8988T (cell line): ENCODE data around the gene PRRC2B.
"Not testable (repeated sequence)": the region's sequence is repeated elsewhere in the genome, so short reads cannot be mapped to it uniquely, and the experiment has no call there.

Experiments used
- DNase-seq: peaks from one replicate; pipeline ENCODE4 v3.0.0; 2011

PRRC2B gene

DNA sequence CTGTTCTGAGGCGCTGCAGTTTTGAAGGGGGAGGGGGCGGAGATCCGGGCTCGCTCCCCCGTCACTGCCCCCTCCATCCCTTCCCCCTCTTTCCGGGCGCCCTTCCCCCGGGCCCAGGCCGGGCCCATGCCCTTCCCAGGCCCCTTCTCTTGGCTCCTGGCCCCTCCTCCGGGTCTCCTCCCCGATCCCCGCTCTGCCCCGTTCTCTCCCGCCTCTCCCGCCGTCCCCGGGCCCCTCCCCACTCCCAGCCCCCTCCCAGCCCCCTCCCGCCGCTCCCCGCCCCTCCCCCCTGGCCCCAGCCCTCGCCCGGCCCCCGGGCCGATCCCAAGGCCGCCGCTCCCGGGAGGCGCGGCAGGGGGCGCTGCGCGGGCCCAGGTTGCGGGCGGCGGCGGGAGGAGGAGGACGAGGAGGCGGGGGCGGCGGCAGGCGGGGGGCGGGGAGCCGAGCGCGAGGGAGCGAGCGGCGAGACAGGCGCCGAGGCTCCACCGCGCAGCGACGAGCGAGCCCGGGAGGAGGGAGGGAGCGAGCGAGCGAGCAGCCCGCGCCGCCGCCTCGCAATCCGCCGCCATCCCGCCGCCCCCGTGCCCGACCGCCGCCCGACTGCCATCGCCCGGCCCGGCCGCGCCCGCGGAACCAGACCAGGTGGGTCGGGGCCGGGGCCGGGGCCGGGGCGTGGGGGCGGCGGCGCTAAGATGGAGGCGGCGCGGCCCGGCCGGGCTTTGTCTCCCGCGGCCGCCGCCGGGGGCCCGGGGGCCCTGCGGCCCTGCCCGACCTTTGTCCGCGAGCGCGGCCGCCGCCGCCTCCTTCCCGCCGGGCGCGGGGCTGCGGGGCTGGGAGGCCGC, at the start of gene PRRC2B:
Gene PRRC2B, plus strand, starts transcription at position 465 of the 842 bp plus-strand sequence. CDS start 36,059 bp downstream, outside the sequence.
- peak; percentile 94 for DNase-seq

DNA sequence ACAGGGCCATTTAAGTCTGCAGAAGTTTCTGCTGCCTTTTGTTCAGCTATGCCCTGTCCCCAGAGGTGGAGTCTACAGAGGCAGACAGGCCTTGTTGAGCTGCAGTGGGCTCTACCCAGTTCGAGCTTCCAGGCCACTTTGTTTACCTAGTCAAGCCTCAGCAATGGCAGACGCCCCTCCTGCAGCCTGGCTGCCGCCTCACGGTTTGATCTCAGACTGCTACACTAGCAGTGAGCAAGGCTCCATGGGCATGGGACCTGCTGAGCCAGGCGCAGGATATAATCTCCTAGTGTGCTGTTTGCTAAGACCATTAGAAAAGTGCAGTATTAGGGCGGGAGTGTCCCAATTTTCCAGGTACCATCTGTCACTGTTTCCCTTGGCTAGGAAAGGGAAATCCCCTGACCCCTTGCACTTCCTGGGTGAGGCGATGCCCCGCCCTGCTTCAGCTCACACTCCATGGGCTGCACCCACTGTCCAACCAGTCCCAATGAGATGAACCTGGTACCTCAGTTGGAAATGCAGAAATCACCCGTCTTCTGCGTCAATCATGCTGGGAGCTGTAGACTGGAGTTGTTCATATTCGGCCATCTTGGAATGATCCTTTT, 48.9 kb upstream of the PRRC2B start:
- not testable (repeated sequence) for DNase-seq

DNA sequence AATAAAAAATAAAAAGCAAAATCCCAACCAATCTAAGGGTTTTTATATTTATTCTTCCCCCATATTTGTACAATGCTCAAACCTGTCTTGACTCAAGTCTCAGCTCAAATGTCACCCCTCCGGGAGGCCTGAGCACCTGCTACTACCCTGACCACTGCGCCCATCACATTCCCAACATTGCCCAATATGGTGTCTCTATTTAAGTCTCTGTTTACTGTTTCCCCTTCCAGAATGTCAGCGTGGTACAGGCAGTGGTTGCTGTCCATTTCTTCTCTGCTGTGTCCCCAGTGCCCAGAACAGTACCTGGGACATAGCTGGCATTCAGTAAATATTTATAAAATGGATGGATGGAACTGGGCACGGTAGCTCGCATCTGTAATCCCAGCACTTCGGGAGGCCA, 47.3 kb upstream of the PRRC2B start:
- DNase-seq, result no peak

DNA sequence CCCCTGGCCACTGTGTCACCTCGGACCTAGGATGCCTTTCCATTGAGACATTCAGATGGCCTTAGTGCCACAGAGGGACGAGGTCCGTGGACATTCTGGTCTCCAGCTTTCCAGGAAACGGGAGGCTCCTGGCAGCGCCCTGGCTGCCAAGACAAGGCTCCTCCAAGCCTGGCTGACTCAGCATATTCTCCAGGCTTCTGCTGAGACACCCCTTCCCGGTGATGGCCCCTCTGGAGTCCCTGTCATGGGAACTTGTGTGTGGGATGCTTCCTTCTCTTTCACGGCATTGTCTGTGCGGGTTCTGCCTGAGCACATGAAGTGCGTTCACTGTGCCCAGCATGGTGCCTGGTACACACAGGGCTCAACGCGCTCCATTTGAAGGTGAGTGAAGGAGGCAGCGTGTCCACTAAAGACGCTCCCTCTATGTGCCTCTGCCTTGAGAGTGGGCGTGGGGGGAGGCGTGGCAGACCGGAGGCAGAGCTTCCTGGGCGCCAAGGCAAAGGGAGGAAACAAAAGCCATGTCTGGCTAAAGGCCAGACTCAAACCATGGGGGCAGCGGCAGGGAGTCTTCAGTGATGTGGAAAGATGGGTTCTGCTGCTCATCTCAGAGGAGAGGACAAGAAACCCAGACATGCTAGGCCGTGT, 46.4 kb upstream of the PRRC2B start:
- DNase-seq, result no peak

DNA sequence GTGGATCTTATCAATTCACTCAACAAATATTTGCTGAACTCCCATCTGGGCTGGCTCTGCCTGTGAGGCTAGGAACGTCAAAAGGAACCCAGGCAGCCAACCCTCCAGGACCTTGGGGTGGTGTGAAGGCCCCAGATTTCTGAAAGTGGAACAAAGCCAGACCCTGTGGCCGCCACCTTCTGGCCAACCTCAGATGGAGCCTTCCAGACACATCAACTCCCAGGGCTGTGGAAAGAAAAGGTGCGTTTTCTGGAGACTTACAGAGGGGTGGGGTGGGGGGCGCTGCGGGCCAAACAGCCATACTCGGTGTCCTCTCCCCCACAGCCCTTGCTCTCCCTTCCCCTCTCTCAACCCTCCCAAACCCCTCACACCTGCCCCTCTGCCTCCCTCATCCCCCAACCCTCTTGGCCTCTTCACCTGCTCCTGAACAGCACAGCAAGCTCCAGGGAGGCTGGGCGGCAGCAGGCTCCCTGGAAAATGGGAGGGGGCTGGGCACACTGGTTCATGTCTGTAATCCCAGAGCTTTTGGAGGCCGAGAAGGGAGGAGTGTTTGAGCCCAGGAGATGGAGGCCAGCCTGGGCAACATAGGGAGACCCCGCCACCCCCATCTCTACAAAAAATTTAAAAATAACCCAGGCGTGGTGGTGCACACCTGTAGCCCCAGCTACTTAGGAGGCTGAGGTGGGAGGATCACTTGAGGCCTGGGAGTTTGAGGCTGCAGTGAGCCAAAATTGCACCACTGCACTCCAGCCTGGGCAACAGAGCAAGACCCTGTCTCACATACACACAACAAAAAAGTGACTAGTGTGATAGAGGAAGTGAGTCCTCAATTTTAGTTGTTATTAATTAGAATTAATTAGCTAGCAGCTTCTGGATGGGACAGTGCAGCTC, 45.0 kb upstream of the PRRC2B start:
- DNase-seq, result no peak

DNA sequence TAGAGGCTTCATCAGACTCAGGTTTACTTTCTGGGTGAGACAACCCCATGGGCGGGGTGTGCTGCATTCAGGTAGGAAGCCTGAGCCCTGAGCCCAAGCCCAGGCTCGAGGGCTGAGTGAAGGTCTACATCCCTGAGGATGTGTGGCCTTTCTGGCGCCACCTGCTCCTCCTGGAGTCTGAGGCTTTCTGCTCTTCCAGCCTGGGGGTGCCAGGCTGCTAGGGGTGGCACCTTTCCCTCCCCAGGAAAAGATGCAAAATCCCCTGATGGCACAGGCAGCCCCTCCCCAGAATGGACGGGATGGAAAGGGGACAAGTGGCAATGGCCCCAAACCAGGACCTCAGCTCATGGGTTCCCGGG, 44.4 kb upstream of the PRRC2B start:
- no peak for DNase-seq

DNA sequence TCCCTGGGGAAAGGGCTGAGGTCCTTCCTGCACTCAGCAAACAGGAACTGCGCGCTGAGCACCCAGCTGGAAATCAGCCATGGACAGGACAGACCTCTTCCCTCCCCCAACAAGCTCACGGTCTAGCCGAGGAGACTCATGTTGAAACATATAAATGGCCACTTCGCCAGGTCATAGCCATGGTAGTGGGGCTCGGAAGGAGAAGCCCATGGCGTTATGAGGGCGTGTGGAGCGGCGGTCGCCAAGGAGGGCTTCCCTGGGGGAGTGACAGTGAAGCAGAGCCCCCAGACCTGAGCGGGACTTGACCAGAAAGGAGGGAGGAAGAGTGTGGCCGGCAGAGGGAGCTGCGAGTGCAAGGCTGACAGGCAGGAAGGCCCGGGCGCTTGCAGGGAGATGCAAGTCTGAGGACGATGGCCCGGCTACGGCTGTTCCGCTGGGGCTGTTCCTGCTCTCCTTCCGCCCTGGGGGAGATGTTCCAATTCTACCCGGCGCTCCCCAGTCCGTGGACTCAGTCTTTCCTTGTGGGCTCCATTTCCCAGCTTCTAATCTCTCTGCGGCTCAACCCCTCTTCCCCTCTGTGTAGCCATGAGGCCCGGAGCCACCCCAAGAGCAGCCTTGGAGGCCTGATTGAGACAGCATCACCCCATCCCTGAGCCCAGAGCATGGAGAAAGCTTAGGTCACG, 43.9 kb upstream of the PRRC2B start:
- peak; percentile 77 for DNase-seq

DNA sequence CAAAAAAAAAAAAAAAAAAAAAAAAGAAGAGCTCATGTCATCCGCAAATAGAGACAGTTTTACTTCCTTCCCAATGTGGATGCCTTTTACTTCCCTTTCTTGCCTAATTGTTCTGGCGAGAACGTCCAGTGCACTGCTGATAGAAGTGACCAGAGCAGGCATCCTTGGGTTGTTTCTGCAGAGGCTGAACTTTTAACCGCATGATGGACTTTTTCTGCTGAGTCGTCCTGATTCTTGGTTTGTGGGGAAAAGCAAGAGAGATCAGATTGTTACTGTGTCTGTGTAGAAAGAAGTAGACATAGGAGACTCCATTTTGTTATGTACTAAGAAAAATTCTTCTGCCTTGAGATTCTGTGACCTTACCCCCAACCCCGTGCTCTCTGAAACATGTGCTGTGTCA, 37.4 kb upstream of the PRRC2B start:
- not testable (repeated sequence) for DNase-seq

DNA sequence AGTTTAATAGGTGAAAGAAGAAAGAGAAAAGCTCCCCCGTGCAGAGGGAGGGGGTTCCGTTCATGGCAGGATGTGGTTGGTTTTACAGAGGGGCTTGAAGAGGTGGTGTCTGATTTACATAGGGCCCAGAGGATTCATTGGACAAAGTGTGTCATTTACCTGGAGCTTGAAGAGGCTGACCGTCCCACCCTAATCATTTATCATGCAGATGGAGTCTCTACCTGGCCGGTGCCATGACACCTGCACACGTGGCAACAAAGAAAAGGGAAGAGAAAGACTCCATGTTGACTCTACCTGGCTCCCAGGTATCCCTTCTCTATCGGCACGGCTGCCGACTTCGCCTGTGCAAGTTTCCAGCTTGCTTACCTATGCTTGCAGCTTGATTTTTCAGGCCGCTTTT, 35.3 kb upstream of the PRRC2B start:
- DNase-seq, result no peak

DNA sequence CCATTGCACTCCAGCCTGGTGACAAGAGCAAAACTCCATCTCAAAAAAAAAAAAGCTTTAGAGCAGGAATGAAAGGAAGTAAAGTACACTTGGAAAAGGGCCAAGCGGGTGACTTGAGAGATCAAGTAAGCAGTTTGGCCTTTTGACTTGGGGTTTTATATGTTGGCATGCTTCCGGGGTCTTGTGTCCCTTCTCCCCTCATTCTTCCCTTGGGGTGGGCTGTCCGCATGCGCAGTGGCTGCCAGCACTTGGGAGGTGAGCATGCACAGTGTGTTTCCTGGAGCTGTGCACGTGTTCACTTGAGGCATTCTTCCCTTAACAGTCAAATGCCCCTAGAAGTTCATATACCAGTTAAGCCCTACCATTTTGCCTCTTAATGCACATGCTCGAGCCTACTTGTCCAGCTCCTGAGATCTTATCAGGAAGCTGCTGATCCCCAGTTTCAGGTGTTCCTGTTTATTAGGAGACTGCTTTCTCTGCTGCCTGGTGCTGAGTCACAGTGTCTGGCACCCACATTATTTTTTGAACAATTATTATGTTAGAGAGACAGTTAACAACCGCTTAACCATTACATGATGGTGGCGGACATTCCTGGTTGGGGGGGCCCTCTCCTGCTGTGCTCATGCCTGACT, 32.6 kb upstream of the PRRC2B start:
- DNase-seq, result no peak

DNA sequence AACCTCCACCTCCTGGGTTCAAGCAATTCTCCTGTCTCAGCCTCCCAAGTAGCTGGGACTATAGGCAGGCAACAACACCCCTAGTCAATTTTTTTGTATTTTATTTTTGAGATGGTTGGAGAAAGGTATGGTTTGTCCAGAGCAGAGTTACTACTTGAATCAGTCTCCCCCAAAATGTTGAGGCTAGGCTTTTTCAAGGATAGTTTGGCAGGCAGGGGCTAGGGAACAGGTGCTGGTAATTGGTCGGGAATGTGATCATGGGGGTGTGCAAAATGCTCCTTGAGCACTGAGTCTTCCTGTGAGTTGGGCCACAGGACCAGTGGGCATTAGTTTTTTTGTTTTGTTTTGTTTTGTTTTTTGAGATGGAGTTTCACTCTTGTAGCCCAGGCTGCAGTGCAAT, 28.3 kb upstream of the PRRC2B start:
- DNase-seq, result no peak

DNA sequence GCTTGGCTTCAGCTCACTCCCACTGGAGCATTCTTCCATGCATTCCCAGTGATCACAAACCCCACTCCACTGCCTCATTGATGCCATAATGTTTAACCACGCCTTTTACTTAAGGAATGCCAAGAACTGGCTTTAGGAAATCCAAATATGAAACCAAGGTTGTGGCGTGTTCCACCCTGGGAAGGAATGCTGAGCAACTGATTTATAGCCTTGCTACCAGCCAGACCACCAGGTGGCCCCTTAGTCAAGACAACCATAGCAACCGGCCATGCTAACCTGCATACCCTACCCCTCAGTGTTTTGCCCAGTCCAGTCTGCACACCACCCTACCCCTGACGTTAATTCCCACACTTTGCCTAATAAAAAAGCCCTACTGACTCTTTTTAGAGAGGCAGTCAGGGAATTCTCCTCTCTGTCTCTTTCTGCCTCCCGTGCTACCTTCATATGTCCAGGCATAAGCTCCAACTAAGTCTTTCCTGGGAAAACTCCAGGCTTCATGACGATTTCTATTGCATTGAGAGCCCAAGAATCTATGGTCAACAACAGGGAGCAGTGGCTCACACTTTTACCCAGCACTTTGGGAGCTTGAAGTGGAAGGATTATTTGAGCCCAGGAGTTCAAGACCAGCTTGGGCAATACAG, 27.0 kb upstream of the PRRC2B start:
- peak; percentile 49 for DNase-seq

DNA sequence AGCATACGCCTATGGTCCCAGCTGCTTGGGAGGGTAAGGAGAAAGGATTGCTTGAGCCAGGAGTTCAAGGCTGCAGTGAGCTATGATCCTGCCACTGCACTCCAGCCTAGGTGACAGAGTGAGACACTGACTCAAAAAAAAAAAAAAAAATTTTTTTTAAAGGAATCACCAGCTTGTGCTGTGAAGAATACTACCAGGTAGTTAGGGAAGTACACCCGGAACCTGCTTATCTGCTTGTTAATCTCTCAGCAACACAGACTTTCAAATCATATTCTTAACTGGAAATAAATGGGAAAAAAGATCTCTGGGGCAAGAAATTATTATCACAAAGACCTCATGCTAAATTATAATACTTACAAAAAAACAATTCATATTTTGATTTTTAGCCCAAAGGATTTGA, 26.4 kb upstream of the PRRC2B start:
- DNase-seq, result no peak

DNA sequence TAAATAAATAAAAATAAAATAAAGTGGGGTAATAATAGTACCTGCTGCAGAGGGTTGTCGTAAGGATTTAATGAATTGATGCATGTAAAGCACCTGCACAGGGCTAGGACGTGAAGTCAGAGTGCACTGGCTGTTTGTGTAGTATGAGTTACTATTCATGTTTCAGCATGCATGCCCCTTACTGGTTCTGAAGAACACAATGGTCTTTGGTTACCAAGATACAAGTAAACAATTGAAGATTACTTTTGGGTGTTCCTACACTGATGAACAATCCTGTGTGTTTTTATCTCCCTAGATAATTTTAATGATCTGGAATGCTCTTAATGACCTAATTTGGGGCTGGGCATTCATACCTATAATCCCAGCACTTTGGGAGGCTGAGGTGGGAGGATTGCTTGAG, 23.2 kb upstream of the PRRC2B start:
- DNase-seq, result no peak

DNA sequence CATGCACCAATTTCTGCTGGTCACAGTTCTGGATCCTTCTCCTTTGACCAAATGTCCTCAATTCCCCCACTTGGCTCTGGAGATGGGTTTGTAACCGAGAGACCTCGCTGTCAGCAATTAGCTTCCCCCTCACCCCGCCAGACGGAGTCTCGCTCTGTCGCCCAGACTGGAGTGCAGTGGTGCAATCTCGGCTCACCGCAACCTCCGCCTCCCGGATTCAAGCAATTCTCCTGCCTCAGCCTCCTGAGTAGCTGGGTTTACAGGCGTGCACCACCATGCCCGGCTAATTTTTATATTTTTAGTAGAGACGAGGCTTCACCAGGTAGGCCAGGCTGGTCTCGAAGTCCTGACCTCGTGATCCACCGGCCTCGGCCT, 21.3 kb upstream of the PRRC2B start:
- not testable (repeated sequence) for DNase-seq

DNA sequence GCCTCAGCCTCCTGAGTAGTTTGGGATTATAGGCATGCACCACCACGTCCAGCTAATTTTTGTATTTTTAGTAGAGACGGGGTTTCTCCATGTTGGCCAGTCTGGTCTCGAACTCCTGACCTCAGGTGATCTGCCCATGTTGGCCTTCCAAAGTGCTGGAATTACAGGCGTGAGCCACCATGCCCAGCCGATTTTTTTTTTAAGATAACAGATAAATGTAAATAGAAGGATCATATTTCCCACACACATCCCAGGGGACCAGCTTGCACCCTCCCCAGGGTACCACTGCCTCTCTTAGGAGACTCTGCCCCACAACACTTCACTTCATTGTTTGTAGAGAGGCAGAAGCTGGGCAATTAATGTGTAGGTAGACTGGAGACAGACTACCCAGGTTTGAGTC, 19.2 kb upstream of the PRRC2B start:
- DNase-seq, result not testable (repeated sequence)

DNA sequence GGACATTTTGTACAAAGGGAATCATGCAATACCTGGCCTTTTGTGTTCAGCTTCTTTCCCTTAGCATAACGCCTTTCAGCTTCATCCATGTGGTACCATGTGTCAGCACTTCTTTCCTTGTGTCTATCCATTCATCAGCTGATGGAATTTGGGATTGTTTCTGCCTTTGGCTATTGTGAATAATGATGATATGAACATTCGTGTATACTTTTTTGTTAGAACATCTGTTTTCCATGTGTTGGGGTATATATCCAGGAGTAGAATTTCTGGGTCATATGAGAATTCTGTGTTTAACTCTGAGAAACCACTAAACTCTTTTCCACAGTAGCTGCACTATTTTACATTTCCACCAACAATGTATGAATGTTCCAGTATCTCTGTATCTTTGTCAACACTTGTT, 14.8 kb upstream of the PRRC2B start:
- no peak for DNase-seq

DNA sequence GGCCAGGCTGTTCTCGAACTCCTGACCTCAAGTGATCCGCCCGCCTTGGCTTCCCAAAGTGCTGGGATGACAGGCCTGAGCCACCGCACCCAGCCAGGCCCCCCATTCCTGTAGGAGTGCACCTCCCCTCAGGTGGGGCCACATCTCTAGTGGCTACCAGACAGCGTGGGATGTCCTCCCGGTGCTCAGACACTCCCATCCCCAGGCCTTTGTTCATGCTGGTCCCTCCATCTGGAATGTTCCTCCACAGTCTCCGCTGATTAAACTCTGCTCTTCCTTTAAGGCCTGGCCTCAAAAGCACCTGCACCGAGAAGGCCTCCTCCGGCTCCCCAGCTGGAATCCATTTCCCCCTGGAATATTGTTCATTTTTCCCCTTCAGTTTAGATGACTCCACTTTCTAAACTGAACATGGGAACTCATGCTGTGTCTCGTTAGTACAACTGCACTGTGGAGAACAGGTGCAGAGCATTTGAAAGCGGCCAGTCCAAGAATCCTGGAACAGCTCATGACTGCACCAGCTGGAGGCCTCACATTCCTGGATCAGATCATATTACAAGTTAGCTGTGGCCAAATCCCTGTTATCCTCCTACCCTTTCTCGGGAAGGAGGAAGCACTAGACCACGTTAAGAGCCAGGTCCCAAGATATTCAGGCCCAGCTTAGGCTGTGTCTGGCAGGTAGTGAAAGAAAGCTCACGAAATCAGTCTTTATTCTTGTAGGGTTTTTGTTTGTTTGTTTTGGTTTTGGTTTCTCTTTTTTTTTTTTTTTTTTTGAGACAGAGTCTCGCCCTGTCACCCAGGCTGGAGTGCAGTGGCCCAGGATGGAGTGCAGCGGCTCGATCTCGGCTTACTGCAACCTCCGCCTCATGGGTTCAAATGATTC, 10.8 kb upstream of the PRRC2B start:
- DNase-seq, result peak; percentile 69

DNA sequence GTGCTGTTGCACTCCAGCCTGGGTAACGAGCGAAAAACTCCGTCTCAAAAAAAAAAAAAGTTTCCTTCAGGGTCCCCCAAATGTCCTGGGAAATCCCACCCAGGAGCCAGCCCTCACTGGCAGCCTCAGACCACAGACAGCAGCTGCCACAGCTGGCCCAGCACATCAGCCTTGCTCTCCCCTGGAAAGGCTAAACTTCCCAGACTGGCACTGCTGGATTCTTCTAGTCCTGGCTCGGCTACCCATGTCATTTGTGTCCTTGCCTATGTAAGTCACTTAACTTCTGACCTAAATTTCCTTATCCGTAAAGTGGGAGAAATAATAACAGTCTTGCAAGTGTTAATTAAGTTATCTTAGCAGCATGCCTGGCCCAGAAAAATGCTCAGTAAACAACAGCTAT, 8.6 kb upstream of the PRRC2B start:
- DNase-seq, result no peak

DNA sequence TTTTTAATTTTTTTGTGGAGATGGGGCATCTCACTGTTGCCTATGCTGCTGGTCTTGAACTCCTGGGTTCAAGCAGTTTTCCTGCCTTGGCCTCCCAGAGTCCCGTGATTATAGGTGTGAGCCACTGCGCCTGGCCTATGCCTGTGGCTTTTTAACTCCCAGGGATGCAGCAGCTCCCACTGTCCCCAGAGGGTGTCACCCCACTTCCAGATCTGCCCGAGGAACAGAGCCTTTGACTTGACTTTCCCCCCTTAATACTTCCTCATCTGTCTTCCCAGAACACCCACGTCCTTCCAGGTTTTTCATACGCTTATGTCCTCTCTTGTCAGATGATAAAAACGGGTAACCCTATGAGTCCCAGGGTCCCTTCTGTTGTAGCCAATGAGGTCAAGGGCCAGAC, 7.6 kb upstream of the PRRC2B start:
- DNase-seq, result no peak

DNA sequence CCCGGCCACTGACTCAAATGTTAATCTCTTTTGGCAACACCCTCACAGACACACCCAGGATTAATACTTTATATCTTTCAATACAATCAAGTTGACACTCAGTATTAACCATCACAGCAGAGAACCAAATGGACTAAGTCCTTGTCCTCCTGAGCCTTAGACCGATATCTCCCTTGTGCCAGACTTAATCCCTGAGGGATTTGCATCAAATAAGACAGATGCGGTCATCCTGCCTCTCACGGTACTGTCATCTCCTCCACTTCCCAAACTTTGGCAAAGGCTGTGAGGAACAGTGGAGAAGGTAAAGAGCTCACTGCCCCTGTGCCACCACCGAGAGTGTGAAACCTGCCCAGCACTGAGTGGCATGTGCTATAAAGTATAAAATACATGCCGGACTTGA, 6.5 kb upstream of the PRRC2B start:
- DNase-seq, result no peak
